SH-SY5Y (cell line): ENCODE data around the gene WBP1L.

ENCODE experiments used
- GATA2 ChIP-seq: IDR thresholded peaks from 2 replicates; pipeline ENCODE4 v1.6.1; 2011; ENCODE audit warnings: mild to moderate bottlenecking, low read depth, low read length
- GATA3 ChIP-seq: IDR thresholded peaks from 2 replicates; pipeline ENCODE4 v1.6.1; 2011; ENCODE audit warnings: low read depth, mild to moderate bottlenecking, low read length, moderate library complexity

The WBP1L gene

DNA sequence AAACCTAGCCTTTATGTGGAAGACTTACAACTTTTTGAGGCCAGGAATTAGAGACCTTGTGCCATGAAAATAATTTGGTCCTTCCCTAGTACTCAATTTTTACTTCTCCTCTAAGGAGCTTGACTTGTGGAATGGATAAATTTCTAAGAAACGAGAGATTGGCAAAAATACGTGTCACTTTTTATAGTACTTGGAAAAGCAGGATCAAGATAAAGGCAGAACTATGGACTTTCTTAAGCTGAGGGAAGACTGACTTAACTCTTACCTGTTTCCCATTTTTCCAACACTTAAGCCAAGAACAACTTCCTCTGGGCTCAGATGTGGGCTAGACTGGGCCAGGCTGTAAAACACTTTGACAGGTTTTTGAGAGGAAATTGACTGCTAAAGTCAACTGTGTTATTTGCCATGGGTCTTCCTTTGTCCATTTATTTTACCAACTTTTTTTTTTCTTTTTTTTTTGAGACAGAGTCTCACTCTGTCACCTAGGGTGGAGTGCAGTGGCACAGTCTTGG, 2.0 kb upstream of the WBP1L start:
- TF ChIP-seq GATA2 = no peak
- no peak for TF ChIP-seq GATA3

DNA sequence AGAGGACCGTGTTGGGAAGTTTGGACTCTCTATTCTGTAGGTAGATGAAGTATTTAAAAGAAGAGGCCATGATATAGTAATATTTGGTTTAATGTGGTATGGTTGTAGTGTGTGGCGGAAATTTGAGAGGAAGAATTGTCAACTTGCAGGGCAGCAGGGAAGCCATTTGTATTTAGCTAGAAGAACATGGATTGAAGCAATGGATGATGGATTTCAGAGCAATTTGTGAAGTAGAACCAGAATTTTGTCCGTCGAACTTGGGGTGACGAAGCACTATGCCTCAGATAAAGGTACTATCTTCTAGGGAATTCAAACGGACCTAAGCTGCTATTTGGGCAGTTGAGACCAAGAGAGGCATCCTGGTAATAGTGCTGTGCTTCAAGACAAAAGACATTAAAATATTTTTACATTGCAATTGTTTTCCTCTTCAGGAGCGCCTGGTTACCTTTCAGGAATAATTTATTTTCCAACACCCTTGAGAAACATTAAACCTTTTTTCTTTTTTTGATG, 615 bp upstream of the WBP1L start:
- TF ChIP-seq GATA2 (no peak), GATA3 (no peak)

DNA sequence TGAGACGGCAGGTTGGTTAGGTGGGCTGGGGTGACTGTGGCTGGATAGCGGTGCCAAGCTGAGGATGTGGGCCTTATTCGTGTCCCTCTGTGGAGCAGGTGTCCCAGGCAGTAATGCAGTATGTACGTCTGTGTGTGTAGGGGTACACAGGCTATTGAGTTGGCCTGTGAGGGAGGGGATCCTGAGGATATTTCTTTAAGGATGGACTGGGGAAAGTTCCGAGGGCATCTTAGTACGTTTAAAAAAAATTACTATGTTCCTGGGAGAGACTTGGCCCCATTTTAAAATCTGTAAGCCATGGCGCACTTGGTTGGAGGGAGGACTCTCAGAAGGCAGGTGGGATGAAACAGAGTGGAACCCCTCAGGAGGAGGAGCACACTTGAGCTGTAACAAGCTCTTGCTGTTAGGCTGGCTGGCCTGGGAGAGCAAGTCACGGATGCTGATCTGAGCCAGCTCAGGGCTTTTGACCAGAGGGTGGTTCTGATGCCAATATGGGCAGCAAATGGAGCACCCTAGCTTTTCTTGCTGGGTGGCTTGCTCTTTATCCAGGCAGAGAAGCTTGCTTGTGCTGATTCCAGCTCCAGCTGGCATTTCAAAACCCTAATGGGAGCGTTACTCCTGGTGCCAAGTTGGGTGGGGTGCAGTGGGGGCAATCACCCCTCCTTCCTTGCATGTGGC, 765 bp downstream of the WBP1L start:
- TF ChIP-seq GATA3 (no peak), GATA2 (no peak)

DNA sequence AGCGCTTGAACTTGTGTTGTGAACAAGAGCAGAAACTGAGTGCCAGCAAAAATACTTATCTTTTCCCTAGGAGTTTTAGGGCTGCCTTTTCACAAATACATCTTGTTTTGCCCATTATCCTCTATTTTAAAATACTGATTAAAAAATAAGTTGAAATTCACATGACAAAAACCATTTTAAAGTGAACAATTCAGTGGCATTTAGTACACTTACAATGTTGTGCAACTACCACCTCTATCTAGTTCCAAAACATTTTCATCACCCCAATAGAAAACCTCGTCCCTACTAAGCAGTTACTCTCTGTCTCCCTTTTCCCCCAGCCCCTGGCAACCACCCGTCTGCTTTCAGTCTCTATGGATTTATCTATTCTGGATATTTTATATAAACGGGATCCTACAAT, 1.4 kb downstream of the WBP1L start:
- TF ChIP-seq GATA2 (no peak), GATA3 (no peak)

DNA sequence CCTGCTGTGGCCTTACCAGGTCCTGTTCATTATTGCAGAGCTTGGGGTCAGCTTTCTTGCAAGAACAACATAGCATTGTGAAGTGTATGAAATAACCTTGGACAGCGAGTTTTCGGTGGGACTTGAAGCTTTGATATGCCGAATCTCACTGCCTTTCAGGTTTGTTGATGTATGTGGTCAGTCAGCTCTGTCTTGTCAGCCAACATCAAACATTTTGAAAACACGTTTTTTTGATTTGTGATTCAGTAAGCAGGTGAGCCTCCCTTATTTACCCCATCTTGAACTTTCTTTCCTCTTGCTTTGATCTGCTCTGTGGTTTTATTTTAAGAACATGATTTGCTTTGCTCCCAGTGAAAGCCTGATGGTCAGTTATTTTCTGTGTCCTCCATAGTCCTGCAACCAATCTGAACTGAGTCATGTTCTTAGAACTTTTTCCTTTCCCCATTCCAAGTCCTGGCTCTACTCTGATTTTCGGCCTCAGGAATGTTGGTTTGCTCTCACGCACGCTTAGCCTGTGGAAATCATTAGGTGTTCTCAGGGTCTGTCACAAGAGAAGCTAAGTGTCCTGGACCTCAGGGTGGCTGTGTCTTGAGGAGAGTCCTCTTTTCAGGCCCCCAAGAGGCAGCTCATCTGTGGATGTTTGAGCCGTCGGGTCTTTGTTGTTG, 8.7 kb downstream of the WBP1L start:
- TF ChIP-seq GATA3 (no peak), GATA2 (no peak)

DNA sequence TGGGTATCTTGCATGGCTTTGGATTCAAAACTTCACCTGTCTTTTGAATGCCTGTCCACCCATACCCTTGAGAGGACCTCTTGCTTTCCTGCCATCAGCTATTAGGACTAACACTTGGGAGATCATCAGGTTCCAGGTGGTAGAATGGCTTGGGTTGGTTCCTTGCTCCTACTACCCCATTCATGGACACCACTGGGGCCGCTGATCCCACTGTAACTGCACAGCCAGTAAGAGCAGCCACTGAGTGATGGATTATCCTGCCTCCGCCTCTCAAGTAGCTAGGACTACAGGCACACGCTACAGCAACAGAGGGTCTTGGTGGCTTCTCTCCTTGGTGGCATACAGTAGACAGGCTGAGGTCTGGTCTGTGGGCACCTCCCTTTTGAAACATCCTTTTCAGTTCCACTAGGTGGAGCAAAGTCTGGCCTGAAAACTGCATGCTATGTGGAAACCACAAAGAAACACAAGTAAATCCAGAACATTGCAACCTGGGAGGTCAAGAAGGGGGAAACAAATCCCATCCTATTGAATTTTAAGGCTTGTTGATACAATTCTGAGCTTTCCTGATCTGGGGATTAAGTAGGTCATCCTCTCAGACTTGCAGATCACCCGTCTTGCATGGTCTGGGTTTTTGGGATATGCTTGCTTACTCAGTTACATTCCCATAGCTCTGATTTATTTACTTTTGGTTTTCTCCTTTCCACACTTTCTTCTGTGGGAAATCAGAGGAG, 9.4 kb downstream of the WBP1L start:
- no peak for TF ChIP-seq GATA3
- TF ChIP-seq GATA2 = no peak

DNA sequence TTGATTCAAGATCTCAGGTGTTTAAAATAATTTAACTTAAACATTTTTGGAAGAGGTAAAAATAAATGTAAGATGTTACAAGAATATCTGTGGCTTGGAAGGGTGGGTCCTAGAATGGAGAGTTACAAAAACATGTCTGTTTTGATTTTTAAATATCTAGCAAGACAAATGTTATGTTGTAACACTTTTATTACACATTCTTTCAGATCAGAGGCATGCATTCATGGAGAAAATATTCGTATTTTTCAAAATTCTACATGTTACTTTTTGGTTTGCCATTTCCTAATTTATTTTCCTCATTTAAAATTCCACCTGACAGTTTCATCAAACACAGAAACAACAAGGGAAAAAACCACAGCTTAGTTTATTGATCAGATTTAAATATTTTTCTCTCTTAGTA, 10.0 kb downstream of the WBP1L start:
- TF ChIP-seq GATA3 = no peak
- TF ChIP-seq GATA2 = no peak

DNA sequence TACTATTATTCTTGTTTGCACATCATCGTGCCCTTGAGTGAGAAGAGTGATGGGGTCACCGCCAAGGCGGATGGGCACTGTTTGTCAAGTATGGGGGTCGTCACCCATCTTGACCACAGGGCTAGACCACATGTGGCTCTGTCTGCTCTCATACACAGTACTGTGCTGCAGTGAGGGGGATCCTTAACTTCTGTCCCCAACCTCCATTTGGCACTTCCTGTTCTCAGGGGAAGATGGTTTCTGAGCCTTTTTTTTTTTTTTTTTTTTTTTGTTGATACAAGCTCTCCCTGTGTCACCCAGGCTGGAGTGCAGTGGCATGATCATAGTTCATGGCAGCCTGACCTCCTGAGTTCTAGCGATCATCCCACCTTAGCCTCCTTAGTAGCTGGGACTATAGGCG, 13.6 kb downstream of the WBP1L start:
- TF ChIP-seq GATA3 (no peak), GATA2 (no peak)

DNA sequence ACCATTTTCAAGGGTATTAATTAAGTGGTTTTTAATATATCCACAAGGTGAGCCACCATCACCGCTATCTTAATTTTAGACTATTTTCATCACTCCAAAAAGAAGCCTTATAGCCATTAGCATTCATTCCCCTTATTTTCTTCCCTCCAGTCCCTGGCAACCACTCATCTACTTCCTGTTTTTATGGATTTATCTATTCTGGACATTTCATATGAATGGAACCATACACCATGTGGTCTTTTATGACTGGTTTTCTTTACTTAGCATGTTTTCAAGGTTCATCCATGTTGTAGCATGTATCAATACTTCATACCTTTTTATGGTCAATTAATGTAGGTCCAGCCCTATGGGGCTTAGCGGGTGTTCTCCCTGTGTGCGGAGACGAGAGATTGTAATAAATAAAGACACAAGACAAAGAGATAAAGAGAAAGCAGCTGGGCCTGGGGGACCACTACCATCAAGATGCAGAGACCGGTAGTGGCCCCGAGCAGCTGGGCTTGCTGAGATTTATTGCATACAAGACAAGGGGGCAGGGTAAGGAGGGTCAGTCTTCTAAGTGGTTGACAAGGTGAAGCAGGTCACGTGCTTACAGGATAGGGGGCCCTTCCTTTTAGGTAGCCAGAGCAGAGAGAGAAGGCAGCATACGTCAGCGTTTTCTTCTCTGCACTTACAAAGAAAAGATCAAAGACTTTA, 14.6 kb downstream of the WBP1L start:
- TF ChIP-seq GATA2 (no peak), GATA3 (no peak)

DNA sequence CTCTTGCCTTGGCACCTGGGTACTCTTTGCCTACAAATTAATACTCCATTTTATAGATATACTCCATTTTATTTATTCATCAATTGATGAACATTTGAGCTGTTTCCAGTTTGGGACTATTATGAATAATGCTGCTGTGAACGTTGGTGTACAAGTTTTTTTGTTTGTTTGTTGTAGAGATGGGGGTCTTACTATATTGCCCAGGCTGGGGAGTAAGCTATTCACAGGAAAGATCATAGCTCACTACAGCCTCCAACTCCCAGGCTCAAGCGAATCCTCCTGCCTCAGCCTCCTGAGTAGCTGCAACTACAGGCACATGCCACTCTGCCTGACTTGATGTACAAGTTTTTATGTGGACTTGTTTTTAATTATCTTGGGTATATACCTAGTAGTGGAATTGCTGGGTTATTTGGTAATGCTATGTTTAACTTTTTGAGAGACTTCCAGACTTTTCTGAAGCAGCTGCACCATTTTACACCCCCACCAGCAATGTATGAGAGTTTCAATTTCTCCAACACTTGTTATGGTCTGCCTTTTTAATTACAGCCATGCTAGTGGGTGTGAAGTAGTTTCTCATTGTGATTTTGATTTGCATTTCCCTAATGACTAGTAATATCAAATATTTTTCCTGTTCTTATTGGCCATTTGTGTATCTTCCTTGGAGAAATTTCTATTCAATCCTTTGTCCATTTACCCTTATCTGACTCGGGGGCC, 15.9 kb downstream of the WBP1L start:
- no peak for TF ChIP-seq GATA3
- no peak for TF ChIP-seq GATA2

DNA sequence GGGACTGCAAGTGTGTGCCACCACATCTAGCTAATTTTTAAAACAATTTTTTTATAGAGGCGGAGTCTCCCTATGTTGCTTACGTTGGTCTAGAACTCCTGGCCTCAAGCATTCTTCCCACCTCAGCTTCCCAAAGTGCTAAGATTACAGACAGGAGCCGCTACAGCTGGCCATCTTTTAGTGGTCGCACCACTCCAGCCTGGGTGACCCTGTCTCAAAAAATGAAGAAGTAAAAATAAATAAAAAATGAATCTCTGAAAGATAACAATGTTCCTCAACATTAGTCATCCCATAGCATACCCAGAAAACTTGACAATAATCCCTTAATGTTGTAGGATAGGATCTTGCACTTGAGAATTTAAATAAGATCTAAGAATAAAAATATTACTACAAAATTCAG, 18.2 kb downstream of the WBP1L start:
- TF ChIP-seq GATA2 (no peak), GATA3 (no peak)

DNA sequence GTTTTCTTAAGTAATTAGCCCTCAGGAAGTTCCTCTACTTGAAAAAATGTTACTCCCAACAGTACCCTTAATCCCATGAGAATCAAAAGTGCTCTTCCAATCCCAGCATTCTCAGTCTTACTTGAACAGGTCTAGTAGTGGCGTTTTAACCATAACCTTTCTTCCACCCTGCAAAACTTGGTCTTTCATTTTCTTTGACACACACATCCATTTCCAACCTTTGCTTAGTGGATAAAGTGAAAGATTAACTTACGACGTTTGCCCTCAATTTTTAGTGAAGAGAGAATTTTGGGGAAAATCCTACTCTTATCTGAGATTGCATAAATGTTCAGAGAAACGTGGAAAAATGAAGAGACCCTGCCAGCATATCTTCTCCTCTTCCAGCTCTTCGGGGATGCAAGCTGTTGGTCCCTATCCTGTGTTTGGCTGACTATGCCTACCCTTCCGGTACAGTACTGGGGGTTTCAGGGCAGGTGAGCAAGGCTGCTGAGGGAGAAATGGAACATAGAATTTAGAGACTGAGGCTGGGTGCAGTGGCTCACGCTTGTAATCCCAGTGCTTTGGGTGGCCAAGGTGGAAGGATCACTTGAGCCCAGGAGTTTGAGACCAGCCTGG, 18.8 kb downstream of the WBP1L start:
- TF ChIP-seq GATA3 (no peak), GATA2 (no peak)

DNA sequence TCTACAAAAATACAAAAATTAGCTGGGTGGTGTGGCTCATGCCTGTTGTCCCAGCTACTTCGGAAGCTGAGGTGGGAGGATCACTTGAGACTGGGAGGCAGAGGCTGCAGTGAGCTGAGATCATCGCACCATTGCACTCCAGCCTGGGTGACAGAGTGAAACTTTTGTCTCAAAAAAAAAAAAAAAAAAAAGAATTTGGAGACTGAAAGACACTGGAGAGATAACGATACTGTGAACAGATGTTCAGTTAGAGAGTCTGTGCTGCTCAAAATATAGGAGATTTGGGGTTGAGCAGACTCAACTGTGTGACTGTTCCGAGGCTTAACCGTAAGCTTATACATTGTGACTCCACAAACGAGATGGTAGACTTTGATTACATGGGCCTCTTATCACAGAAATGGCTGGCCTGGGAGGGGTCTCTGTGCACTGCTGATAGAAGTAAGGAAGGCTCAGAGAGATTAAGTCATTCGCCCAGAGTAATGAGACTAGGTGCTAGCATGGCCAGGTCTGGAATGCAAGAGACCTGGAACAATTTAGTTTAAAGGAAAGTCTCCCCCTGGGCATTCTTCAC, 19.4 kb downstream of the WBP1L start:
- TF ChIP-seq GATA2 (no peak), GATA3 (no peak)
